Activated CD4-positive, alpha-beta T cell treated with anti-CD3 and anti-CD28 coated beads for 4 hours (primary cell): Measurements from ENCODE around the gene OSCP1.
"Not testable (repeated sequence)": the region's sequence is repeated elsewhere in the genome, so short reads cannot be mapped to it uniquely, and the experiment has no call there.

Experiments used
- DNase-seq, 2 donors: peaks; one replicate each; pipeline ENCODE4 v3.0.0-alpha.2; 2020

The OSCP1 gene

GRCh38 chr1:36450270-36450918, at the start of gene OSCP1:
TSS of gene OSCP1 (minus strand) at chr1:36450451. CDS start at chr1:36450369, 82 bp downstream.
- peak; percentile 79 to 81 for DNase-seq

- no peak for DNase-seq
These were observed 47.0 kb upstream of the OSCP1 start for GRCh38 chr1:36497207-36497606.

GRCh38 chr1:36494971-36495370, 44.7 kb upstream of the OSCP1 start:
- no peak for DNase-seq

- no peak for DNase-seq
These were observed 43.3 kb upstream of the OSCP1 start for GRCh38 chr1:36493524-36493923.

GRCh38 chr1:36492491-36492890, 42.2 kb upstream of the OSCP1 start:
- DNase-seq, result no peak

GRCh38 chr1:36489258-36490051, 39.2 kb upstream of the OSCP1 start:
- DNase-seq, result not testable (repeated sequence)

GRCh38 chr1:36487906-36488305, 37.7 kb upstream of the OSCP1 start:
- DNase-seq, result no peak

GRCh38 chr1:36487336-36487725, 37.1 kb upstream of the OSCP1 start:
- not testable (repeated sequence) for DNase-seq

GRCh38 chr1:36486439-36487335, 36.4 kb upstream of the OSCP1 start:
- no peak for DNase-seq

GRCh38 chr1:36486093-36486438, 35.8 kb upstream of the OSCP1 start:
- no peak for DNase-seq

GRCh38 chr1:36484099-36484498, 33.8 kb upstream of the OSCP1 start:
- no peak for DNase-seq

GRCh38 chr1:36482724-36483388, 32.6 kb upstream of the OSCP1 start, which contains the start of gene CSF3R:
TSS of gene CSF3R (minus strand) at chr1:36482913. CDS start at chr1:36479496, 3,417 bp downstream.
- no peak for DNase-seq

GRCh38 chr1:36481771-36482723, 31.8 kb upstream of the OSCP1 start:
- no peak for DNase-seq

- DNase-seq, result no peak
These were observed 30.8 kb upstream of the OSCP1 start for GRCh38 chr1:36481091-36481490.

- no peak for DNase-seq
These were observed 29.9 kb upstream of the OSCP1 start for GRCh38 chr1:36480161-36480560.

- DNase-seq, result no peak
These were observed 29.3 kb upstream of the OSCP1 start for GRCh38 chr1:36479505-36480051.

GRCh38 chr1:36477615-36478014, 27.4 kb upstream of the OSCP1 start:
- not testable (repeated sequence) for DNase-seq

GRCh38 chr1:36476945-36477344, 26.7 kb upstream of the OSCP1 start:
- no peak for DNase-seq

- DNase-seq, result no peak
These were observed 25.8 kb upstream of the OSCP1 start for GRCh38 chr1:36475910-36476604.

- DNase-seq, result no peak
These were observed 25.1 kb upstream of the OSCP1 start for GRCh38 chr1:36475341-36475740.

GRCh38 chr1:36472656-36473055, 22.4 kb upstream of the OSCP1 start:
- no peak for DNase-seq
